Activated CD4-positive, CD25-positive, alpha-beta regulatory T cell treated with anti-CD3 and anti-CD28 coated beads, Interleukin-2, amount 50 U/mL, for 16 hours (primary cell): ENCODE results near the gene UGT1A1.

ENCODE experiments used
- DNase-seq: peaks from one replicate; pipeline ENCODE4 v3.0.0-alpha.2; 2020; ENCODE audit warnings: low read depth, low spot score

Gene UGT1A1

DNA sequence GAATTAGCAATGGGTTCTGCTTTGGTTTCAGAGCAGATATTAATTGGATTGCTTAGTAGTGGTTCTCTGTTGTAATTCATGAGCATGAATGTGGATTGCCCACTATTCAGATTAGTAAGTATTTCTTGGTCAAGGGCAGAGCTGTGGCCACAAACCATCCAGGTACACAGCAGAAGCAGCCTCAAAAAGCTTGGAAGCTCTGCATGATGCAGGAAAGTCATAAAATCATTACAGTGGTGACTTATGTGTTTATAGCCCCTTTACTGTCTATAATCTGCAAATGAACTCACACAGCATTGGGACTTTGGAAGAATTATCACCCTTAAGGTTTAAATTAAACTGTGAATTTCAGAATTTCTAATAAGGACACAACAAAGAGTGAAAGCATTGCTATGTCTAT, 1.9 kb upstream of the UGT1A1 start:
- no peak for DNase-seq

GRCh38 chr2:233758849-233759248, 1.2 kb upstream of the UGT1A1 start:
- no peak for DNase-seq

DNA sequence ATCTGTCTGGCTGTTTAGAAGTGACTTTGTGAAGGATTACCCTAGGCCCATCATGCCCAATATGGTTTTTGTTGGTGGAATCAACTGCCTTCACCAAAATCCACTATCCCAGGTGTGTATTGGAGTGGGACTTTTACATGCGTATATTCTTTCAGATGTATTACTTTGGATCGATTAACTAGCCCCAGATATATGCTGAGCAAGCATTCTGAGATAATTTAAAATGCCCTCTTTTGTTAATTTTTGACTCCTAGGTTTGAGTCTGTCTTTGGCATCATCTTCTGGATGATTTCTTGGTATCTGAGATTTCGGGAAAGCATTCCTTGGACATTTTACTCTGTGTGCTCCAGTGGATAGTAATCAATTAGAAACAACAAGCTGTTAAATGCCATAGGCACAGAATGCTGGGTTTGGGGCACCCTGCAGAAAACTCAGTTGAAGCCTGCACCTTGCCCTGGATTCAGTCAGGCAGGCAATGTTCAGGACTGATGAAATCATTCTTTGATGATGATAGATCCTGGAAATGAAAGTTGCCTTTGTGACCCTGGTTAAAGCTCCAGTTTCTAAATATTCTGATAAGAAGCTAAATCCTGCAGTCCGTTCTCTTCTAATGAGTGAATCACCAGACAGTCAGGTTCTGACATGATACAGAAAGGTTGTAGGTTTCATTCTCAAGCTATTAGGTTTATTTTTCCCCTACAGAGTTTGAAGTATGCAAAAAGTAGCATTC, 1.1 kb downstream of the UGT1A1 start:
- no peak for DNase-seq

GRCh38 chr2:233764264-233764663, 4.2 kb downstream of the UGT1A1 start:
- DNase-seq = no peak

DNA sequence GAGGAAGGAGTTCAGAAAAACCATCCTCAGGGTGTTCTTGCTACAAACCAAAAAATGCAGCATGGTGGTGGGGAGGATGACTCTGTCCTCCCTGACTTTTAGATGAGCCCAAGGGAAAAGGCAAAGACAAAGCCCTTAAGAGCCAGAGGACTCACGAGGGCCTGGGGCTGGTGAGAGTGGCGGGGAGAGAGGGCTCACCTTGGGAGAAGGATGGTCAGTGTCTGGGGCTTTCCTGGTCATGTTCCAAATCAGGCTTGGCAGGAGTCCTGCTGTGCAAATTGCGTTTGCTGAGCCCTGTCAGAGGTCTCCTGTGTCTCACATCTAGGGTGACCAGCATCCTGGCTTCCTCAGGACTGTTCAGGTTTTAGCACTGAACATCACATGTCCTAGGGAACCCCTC, 4.7 kb downstream of the UGT1A1 start:
- DNase-seq = no peak

GRCh38 chr2:233766416-233766815, 6.3 kb downstream of the UGT1A1 start:
- DNase-seq = no peak

DNA sequence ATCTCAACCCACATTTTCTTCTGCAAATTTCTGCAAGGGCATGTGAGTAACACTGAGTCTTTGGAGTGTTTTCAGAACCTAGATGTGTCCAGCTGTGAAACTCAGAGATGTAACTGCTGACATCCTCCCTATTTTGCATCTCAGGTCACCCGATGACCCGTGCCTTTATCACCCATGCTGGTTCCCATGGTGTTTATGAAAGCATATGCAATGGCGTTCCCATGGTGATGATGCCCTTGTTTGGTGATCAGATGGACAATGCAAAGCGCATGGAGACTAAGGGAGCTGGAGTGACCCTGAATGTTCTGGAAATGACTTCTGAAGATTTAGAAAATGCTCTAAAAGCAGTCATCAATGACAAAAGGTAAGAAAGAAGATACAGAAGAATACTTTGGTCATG, 8.0 kb downstream of the UGT1A1 start:
- no peak for DNase-seq

DNA sequence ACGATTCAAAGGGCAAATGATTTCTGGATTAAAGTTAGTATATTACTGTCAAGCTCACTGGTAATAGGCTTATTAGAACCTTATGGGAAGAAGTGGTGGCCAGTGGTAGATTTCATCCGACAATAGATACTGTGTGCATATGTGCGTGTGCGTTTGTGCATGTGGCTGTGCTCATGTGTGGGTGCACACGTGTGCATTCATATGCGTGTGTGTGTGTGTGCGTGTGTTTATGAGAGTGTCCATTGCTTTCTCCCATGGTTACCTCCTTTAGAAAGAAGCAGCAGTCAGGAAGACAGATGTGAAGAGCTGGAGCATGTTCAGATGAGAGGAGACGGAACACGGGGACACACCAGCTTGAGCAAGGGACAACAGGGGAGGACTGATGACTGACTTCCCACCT, 9.2 kb downstream of the UGT1A1 start:
- no peak for DNase-seq

DNA sequence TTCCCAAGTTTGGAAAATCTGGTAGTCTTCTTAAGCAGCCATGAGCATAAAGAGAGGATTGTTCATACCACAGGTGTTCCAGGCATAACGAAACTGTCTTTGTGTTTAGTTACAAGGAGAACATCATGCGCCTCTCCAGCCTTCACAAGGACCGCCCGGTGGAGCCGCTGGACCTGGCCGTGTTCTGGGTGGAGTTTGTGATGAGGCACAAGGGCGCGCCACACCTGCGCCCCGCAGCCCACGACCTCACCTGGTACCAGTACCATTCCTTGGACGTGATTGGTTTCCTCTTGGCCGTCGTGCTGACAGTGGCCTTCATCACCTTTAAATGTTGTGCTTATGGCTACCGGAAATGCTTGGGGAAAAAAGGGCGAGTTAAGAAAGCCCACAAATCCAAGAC, 12.1 kb downstream of the UGT1A1 start:
- no peak for DNase-seq

DNA sequence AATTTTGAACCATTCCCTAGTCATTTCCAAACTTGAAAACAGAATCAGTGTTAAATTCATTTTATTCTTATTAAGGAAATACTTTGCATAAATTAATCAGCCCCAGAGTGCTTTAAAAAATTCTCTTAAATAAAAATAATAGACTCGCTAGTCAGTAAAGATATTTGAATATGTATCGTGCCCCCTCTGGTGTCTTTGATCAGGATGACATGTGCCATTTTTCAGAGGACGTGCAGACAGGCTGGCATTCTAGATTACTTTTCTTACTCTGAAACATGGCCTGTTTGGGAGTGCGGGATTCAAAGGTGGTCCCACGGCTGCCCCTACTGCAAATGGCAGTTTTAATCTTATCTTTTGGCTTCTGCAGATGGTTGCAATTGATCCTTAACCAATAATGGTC, 12.5 kb downstream of the UGT1A1 start:
- DNase-seq = no peak

GRCh38 chr2:233773854-233774253, 13.8 kb downstream of the UGT1A1 start:
- no peak for DNase-seq

- DNase-seq = no peak
Observed at GRCh38 chr2:233775414-233775813, 15.3 kb downstream of the UGT1A1 start.

DNA sequence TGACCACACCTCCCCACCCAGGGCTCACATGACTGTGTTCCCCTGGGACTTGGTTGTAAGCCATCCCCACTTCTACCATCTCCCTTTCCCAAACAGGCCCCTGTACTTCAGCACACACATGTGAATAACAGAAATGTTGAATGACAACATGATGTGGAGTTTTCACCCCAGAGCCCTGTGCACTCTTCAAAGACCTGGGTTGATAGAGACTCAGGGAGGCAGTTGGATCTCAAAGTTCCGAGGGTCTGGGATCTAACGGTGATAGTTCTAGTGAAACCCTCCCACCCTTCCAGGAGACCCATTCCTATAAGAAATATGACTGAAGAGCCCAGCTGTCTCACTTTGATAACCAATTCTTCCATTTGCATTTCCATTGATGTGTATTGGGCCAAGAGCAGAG, 18.0 kb downstream of the UGT1A1 start, which contains the start of gene MROH2A:
Gene MROH2A (plus strand): TSS at position 301 of the 400 bp plus-strand sequence. CDS start 1,029 bp downstream, outside the sequence.
- no peak for DNase-seq

GRCh38 chr2:233779722-233780121, 19.7 kb downstream of the UGT1A1 start:
- no peak for DNase-seq

GRCh38 chr2:233780771-233781170, 20.7 kb downstream of the UGT1A1 start:
- no peak for DNase-seq

- DNase-seq = no peak
Observed at GRCh38 chr2:233789554-233789953, 29.5 kb downstream of the UGT1A1 start.

- no peak for DNase-seq
Observed at GRCh38 chr2:233791151-233791882, 31.2 kb downstream of the UGT1A1 start.

GRCh38 chr2:233791883-233792329, 31.8 kb downstream of the UGT1A1 start:
- DNase-seq = no peak

DNA sequence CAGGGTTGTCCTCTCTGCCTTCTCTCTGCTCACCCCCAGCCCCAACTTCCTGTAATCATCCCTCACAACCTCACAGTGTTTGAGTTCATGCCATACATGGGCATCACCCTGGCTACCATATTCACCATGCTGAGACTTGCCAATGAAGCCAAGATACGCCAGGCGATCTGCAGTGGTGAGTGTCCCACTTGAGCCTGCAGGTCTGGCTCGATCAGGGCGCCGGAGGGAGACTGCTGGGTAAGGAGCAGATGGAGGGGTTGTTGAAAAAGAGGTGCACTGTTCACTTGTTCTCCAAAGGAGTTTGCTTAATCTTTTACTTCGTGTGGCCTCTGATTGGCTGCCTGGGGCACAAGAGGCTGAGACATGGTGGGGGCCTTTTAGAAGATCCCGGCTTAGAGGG, 32.6 kb downstream of the UGT1A1 start:
- no peak for DNase-seq

GRCh38 chr2:233793465-233794127, 33.5 kb downstream of the UGT1A1 start:
- DNase-seq = no peak

GRCh38 chr2:233794128-233794658, 34.1 kb downstream of the UGT1A1 start:
- no peak for DNase-seq

DNA sequence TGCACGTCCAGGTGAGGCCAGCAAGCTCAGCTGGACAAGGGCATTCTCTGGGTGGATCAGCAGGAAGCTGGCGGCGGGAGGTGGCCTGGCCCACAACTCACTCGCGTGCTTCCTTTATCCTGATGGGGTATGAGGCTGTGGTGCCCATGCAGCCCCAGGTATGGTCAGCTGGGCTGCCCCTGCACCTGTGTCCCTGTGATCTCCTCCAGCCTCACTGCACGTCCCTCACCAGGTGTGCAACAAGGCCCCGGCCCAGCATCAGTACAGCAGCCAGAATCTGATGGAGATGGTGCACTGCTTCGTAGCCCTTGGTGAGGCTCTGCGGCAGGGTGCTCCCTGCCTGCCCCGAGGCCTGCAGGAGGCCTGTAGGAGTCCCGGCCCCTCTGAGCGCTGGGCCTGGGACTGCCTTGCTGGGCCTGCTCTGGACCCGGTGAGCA, 35.7 kb downstream of the UGT1A1 start:
- no peak for DNase-seq
